Gastrocnemius medialis (tissue), 4 donors: ENCODE data around the gene GALNT18.

Experiments used
- CTCF ChIP-seq, 5 experiments: fragments of 450-650 bp in 3 of 5; fragments of 200-600 bp in 2 of 5; sonication (generic) in 2 of 5; IDR thresholded peaks in 4 of 5; conservative IDR thresholded peaks in 1 of 5; 1 replicate in 4 of 5; 2 replicates in 1 of 5; pipeline ENCODE4 v1.5.1; 2016 to 2019; ENCODE audit warnings: antibody characterized with exemption in 5 of 5, mild to moderate bottlenecking in 3 of 5, moderate library complexity in 3 of 5
- POLR2A ChIP-seq, 2 donors: fragments of 450-650 bp; IDR thresholded peaks; one replicate each; pipeline ENCODE4 v1.6.1; 2017; ENCODE audit warnings: antibody characterized with exemption in 2 of 2, mild to moderate bottlenecking in 2 of 2, moderate library complexity in 2 of 2

GRCh38 chr11:11612439-11612838 is 9.4 kb downstream of the GALNT18 start:
- TF ChIP-seq CTCF (IDR thresholded peaks at IDR 0.05 in 4 of 5, conservative IDR thresholded peaks at IDR 0.05 in 1 of 5) = no peak
- TF ChIP-seq POLR2A (IDR thresholded peaks at IDR 0.05) = no peak
